HG02885 (cell line): Measurements from ENCODE around the gene TRIM17.
A peak's percentile ranks its signal among the peaks of the same experiment; 100 is the strongest.
"Not testable (repeated sequence)": the region's sequence is repeated elsewhere in the genome, so short reads cannot be mapped to it uniquely, and the experiment has no call there.

Source experiments
- ATAC-seq: cut with Tn5 transposase; IDR thresholded peaks from one replicate; pipeline ENCODE4 v1.9.1; 2021; ENCODE audit warnings: mild to moderate bottlenecking; ENCODE audit not compliant: unreplicated experiment, poor library complexity

The TRIM17 gene

GRCh38 chr1:228452194-228453021, 35.7 kb upstream of the TRIM17 start:
- ATAC-seq, result no peak

- ATAC-seq, result no peak
These were observed 33.5 kb upstream of the TRIM17 start for GRCh38 chr1:228450200-228450599.

GRCh38 chr1:228448372-228448771, 31.7 kb upstream of the TRIM17 start:
- no peak for ATAC-seq

GRCh38 chr1:228446852-228447251, 30.2 kb upstream of the TRIM17 start:
- no peak for ATAC-seq

GRCh38 chr1:228445843-228446650, 29.4 kb upstream of the TRIM17 start:
- peak; percentile 73 for ATAC-seq

- peak; percentile 11 for ATAC-seq
These were observed 28.8 kb upstream of the TRIM17 start for GRCh38 chr1:228445490-228445842.

GRCh38 chr1:228443395-228443794, 26.7 kb upstream of the TRIM17 start:
- ATAC-seq, result no peak

- no peak for ATAC-seq
These were observed 24.3 kb upstream of the TRIM17 start for GRCh38 chr1:228440761-228441500.

- no peak for ATAC-seq
These were observed 21.6 kb upstream of the TRIM17 start for GRCh38 chr1:228438266-228438665.

GRCh38 chr1:228437424-228437962, 20.8 kb upstream of the TRIM17 start:
- ATAC-seq, result no peak

- ATAC-seq, result no peak
These were observed 18.0 kb upstream of the TRIM17 start for GRCh38 chr1:228434689-228435088.

GRCh38 chr1:228433337-228434053, 16.8 kb upstream of the TRIM17 start:
- ATAC-seq, result not testable (repeated sequence)

- ATAC-seq, result no peak
These were observed 13.6 kb upstream of the TRIM17 start for GRCh38 chr1:228430243-228430642.

GRCh38 chr1:228429698-228430097, 13.0 kb upstream of the TRIM17 start:
- ATAC-seq, result no peak

- no peak for ATAC-seq
These were observed 12.3 kb upstream of the TRIM17 start for GRCh38 chr1:228429007-228429406.

- ATAC-seq, result no peak
These were observed 11.8 kb upstream of the TRIM17 start for GRCh38 chr1:228428412-228428811.

- no peak for ATAC-seq
These were observed 10.0 kb upstream of the TRIM17 start for GRCh38 chr1:228426518-228427175.

- ATAC-seq, result no peak
These were observed 8.3 kb upstream of the TRIM17 start for GRCh38 chr1:228424685-228425660.
